CD4-positive, alpha-beta T cell treated with Interleukin-4 for 1 hour (primary cell): ENCODE measurements around the gene ARMC3.

Source experiments
- DNase-seq, 2 donors: peaks; one replicate each; pipeline ENCODE4 v3.0.0-alpha.2; 2020 to 2022

Gene ARMC3

GRCh38 chr10:22931948-22932347 is 4.1 kb downstream of the ARMC3 start:
- no peak for DNase-seq

DNA sequence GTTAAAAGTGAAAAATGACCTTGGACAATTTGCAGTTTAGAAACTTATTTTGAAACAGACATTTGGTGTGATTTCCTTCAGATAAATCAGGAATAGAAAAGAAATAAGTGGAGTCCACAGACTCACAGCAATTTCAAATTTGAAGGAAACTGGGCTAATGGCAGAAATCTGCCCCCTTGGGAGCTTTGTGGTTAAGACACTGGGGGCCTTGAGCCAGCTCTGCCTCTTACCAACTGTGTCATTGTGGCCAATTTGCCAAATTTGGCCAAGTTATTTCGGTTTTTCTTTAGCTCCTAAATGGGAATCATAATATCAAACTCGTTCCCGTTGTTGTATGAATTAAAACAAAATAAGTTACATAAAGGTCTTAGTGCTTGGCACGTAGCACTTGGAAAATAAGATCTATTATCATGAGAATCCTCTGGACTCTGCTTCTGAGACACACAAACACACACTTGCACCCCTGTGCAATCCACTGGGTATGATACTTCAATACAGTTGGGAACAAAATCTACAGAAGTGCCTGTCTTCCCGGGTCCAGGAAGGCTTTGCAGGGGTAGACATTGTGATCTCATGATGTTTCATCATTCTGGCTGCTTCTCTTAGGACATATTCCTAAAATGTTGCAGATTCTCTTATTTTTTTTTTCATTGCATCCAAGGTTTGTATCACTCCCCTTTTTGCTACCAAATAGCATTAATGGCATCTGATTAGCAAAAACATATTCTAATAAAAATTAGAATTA is 4.9 kb downstream of the ARMC3 start:
- no peak for DNase-seq

DNA sequence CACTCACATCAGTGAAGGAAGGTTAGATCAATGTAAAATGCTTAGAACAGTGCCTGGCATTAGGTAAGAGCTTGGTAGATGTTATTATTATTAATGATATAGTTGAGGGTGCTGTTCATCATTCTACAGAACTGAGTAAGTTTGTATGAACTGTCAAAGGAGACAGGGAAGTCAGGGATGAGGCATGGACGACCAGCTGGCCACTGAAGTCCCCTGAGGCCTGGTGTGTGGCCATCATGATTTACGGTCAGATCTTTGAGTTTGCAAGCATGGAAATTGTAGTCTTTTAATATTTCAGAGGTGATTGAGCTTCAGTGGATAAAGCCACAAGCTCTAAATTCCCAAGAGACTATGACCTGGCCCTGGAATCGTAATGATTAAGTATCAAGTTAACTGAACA is 6.9 kb downstream of the ARMC3 start:
- no peak for DNase-seq

- DNase-seq: no peak
These were observed 14.6 kb downstream of the ARMC3 start for GRCh38 chr10:22942437-22942836.

GRCh38 chr10:22945934-22946673 is 18.3 kb downstream of the ARMC3 start:
- no peak for DNase-seq

DNA sequence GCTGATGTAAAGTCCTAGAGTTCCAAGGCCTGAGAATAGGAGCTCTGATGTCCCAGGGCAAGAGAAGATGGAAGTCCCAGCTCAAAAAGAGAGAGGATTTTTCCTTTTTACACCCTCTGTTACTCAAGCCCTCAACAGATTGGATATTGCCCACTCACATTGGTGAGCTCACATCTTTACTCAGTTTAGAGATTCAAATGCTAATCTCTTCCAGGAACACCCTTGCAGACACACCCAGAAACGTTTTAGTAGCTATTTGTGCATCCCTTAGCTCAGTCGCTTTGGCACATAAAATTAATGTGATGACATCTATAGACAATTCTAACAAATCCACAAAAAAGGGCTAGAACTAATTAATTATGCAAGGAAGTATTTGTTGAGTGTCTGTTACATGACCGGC is 27.1 kb downstream of the ARMC3 start:
- DNase-seq: no peak

DNA sequence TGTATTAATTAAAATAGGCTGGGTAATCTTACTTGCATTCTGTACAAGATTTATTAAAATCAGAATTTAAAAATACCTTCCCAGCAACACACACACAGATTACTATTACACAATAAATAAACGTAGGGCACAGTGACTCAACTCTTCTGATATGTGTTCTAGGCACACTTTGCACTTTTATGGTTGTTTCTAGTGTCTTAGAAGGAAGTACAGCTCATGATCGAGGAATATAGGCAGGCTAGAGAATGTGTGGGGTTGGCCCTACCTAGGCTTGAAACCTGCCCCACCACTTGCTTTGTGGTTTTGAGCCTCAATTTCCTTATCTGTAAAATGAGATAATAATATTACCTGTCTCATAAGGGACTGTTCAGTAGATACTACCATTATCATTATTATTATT is 30.5 kb downstream of the ARMC3 start:
- DNase-seq: no peak

- no peak for DNase-seq
These were observed 31.4 kb downstream of the ARMC3 start for GRCh38 chr10:22959292-22959691.

GRCh38 chr10:22959950-22960349 is 32.1 kb downstream of the ARMC3 start:
- no peak for DNase-seq

DNA sequence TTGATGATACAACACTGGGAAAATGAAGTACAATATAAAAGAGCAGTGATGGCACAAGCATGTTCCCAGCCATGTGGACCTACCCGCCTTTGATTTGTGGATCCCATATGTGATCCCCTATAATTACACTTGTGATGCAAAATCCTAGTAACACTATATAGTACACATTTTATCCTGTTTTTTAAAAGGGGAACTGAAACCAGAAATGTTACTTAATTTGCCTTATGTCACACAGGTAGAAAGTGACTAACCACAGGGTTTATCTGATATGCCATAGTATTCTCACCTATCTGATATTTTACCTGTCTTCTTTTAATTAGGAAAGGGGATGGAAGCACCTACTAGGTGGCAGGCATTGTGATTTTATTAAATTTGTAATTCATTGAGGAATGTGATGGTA is 35.0 kb downstream of the ARMC3 start:
- no peak for DNase-seq

DNA sequence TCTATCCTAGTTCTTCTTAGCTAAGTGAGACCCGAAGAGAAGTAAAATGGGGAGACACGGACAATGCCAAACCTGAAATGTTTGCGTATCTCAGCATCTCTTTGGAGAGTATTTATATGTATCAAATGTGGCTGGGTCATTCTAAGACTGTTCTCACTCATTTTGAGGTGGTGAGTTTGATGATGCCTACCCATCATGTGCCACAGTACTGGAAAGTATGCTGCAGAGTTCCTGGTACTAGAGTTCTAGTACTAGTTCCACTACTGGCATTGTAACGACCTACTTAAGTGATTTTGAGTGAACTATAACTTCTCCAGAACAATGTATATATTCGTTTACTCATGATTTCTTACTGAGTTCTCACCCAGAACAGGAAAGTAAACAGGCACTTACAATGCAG is 41.9 kb downstream of the ARMC3 start:
- DNase-seq: no peak

- DNase-seq: no peak
These were observed 48.7 kb downstream of the ARMC3 start for GRCh38 chr10:22976534-22976933.

GRCh38 chr10:22977751-22978150 is 49.9 kb downstream of the ARMC3 start:
- DNase-seq: no peak

DNA sequence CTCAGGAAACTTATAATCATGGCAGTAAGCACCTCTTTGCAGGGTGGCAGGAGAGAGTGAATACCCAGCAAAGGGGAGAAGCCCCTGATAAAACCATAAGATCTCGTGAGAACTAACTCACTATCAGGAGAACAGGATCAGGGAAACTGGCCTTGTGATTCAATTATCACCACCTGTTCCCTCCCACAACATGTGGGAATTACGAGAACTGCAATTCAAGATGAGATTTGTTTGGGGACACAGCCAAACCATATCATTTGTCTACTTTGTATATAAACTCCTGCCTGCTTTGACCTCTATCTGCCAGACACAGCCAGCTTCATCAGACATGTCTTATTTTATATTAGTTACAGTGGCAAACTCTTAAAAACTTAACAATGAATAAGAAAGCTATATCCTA is 50.4 kb downstream of the ARMC3 start:
- no peak for DNase-seq

- DNase-seq: no peak
These were observed 51.1 kb downstream of the ARMC3 start for GRCh38 chr10:22978918-22979317.

DNA sequence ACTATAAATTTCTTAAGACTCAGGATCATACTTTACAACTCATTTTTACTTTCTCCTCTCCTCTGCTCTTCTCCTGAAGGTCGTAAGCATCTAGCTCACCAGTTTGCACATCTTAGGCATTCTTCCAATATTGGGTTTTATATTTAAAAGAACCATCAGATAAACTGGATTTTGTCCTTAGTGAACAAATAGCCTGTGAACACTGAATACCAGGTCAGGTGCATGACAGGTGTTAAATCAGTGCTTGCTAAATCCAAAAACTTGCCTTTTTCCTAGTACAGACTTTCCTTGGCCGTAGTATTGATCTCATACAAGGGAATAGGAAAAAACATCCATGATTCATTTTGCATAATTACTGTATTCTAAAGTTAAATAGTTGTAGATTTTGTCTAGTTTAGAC is 53.0 kb downstream of the ARMC3 start:
- no peak for DNase-seq

- no peak for DNase-seq
These were observed 56.2 kb downstream of the ARMC3 start for GRCh38 chr10:22984066-22984465.

DNA sequence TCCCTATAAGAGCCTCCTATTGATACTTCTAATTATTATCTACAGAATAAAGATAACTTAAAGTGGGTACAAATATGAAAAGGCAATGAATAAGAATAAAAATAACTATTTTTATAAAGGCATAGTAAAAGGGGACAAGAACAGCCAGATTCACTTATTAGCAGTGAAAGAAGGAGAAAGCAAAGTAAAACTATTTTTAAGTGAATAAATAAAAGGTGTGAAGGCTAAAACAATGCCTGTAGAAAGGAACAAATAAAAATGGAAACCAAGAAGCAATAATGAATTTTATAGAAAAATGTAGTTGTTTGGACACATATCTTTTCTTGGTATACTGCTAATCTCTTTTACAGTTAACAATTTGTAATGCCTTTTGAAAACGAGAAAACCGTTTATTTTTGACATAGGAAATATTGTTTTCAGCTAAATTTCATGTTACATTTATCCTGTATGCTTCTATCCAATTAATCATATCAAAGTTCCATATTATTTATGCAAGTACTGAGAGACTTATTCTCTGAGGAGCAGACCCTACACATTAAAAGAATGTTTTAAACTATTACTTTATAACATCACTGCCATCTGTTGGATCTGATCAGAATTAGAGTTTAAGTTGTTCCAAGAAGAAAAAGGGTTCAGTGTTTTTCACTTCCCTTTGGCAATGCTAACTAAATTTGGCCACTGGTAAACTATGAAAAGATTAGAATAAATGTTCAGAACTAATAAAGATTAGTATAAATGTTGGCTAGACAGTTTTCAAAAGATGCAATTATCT is 59.1 kb downstream of the ARMC3 start:
- peak in 1 of 2 donors; percentile 45 for DNase-seq

DNA sequence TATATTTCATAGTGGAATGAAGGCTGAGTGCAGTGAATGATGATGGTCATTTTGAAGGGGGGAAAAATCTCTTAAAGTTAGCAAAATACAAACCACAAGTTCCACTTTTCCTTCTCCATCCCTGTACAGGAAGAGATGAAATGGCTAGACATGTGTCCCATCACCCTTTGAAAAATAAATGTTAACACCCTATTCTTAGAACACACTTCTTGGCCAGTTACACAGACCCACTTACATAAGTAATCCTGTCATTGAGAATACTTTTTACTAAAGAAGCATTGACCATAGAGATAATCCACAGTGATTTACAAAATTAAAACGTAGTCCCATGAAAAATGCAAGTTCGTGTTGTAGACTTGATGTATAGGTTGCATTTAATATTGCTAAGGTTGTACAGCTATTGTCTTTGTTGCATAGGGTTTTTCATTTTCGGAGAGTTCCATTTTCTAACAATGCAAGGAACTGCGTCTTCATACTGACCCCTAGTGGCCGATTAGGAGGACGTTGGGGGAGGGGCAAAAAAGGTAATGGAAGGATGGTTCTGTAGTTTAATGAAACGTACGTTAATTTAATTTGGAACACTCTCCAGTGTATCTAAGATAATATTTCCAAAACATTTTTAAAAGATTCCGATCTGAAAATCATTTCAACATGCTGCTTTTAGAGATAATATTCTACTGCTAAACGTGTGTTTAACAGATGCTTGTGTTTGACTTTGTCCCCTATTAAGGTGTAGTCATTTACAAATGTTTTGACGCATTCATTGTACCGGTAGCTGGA is 60.9 kb downstream of the ARMC3 start:
- DNase-seq: peak; percentile 69 to 83

DNA sequence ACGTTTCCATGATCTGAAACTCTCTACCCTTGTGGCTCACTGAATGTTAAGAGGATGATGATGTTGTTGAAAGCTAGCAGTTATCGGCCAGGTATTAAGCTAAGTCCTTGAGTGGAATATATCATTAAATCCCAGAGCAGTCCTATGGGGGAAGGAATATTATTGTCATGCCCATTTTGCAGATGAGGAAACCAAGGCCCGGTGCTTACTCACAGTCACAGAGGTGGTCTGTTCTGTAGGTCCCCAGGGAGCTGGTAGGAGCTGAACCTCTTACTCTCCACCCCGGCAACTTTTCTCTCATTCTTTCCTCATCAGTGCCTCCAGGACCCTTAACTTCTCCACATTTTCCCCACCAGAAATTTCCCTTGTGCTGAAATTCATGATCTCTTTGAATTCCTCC is 62.6 kb downstream of the ARMC3 start:
- DNase-seq: no peak

GRCh38 chr10:22992075-22992474 is 64.2 kb downstream of the ARMC3 start:
- peak in 1 of 2 donors; percentile 27 for DNase-seq

DNA sequence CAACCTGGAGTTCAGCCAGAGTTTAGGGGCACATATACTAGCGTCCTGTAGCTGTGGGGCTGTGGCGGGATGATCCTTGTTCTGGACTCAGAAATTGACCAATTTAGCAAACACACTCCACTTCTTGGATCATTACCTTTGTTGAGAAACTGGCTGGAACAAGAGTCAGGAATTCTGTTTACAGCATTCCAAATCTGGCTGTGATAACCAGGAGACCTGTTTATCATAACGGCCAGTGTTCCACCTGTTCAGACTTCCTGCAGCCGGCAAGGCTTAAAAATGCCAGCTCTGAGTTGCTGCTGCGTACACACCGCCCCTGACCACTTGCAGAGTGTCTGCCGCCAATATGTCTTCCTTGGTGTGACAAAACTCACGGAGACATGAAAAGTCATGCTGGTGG is 64.8 kb downstream of the ARMC3 start:
- DNase-seq: no peak

DNA sequence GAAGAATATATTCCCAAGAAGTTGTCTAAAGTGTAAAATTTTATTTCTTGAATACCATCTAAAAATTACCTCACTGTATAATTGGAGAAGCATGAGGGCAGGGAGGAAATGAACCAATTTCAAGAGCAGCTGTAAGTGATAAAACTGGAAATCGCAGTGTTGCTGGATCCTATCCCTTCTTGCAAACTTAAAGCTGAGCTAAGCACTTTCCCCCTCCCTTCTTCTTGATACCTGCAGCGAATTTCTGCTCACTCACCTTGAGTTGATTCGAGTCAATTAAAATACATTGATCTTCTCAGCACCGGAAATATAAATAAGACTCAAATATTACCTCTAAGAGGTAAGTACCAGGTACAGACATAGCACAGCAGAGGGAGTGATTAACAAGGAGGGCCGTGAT is 65.5 kb downstream of the ARMC3 start:
- DNase-seq: no peak
